Prostate gland (tissue), 2 donors: Measurements from ENCODE around the gene TSPO.

Experiments
- POLR2A ChIP-seq: fragments of 450-650 bp; IDR thresholded peaks from one replicate; pipeline ENCODE4 v1.6.1; 2016; ENCODE audit warnings: antibody characterized with exemption, mild to moderate bottlenecking
- TF ChIP-seq, protein P1 (sequence below), 4 experiments: fragments of 200-600 bp in 2 of 4; fragments of 450-650 bp in 2 of 4; sonication (generic) in 2 of 4; IDR thresholded peaks; 1 replicate in 3 of 4; 2 replicates in 1 of 4; pipeline ENCODE4 v1.5.1; 2016 to 2019; ENCODE audit warnings: antibody characterized with exemption in 4 of 4, mild to moderate bottlenecking in 2 of 4, moderate library complexity in 2 of 4

DNA sequence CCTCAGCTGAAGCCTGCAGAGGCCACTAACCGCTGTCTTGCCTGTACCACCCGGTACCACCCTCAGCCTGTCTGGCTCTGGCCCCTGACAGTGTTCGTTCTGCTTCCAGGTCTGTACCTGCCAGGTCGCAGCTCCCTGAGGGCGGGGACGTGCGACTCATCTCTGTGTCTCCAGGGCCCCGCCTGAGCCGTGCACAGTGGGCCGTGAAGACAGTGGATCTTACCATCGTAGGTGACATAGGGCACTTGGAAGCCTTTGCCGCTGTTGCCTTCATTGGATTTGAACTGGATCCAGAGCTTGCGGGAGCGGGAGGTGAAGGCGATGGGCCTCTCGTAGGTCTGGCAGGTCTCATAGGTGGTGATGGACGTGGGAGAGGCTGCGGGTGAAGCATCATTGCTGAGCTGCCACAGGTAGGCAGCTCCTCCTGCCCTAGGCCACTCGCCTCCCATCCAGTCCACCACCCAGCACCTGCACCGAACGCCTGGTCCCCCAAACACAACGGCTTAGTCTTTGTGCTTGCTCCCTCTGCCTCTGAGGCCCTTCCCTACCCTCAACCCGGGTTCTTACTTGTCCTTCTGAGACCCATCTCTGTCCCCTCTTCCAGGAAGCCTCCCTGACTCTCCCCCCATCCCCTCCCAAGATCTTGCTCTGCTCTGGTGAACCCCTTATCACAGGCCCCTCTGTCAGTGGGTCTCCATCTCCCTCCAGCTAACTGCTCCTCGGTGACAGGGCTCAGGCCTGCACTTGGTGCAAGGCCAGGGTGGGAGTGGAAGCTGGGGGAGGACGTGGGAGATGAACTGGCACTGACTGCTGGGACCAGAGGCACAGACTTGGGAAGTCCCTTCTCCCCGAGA is 56.7 kb downstream of the TSPO start:
- TF ChIP-seq, protein P1, sequence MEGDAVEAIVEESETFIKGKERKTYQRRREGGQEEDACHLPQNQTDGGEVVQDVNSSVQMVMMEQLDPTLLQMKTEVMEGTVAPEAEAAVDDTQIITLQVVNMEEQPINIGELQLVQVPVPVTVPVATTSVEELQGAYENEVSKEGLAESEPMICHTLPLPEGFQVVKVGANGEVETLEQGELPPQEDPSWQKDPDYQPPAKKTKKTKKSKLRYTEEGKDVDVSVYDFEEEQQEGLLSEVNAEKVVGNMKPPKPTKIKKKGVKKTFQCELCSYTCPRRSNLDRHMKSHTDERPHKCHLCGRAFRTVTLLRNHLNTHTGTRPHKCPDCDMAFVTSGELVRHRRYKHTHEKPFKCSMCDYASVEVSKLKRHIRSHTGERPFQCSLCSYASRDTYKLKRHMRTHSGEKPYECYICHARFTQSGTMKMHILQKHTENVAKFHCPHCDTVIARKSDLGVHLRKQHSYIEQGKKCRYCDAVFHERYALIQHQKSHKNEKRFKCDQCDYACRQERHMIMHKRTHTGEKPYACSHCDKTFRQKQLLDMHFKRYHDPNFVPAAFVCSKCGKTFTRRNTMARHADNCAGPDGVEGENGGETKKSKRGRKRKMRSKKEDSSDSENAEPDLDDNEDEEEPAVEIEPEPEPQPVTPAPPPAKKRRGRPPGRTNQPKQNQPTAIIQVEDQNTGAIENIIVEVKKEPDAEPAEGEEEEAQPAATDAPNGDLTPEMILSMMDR (IDR thresholded peaks at IDR 0.05), result no peak
- TF ChIP-seq POLR2A, result no peak
